ENCODE data around the gene LBHD1. TPM values are rescaled to one million over a fixed set of nuclear protein-coding genes. Genes with fewer than 3 reads are reported as not detected.

Gene LBHD1
- total and polyA plus RNA-seq, 2 of the 4 experiments (the other 2 are of a cell fraction) = 1.6 to 4.0 TPM

DNA sequence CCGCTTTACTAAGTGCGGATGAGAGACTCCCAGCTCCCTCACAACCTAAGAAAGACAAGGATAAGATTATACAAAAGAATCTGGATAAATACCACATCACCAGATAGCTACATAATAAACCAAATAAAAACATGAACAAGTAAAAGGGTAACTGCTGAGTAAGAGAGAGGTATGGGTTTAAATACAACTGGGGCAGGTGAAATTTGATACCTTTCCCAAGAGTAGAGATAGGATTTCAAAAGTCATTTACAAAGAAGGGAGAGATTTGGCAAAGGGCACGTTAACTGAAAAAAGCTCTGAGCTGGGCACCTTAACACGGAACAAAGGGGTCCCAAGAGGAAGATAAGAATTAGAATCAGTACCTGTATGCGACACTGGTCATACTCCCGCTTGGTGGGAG, 5.1 kb upstream of the LBHD1 start:
- Histone ChIP-seq H3K14ac (replicated peaks; ENCODE audit: low read depth, low read length) (no peak overlapping the region), H3K4me1 (ENCODE audit: control insufficient read depth, insufficient read depth, low read length) (peaks cover 10% of the 10 kb centered on the region), H3K56ac (ENCODE audit: extremely low read depth, insufficient read depth, low read length) (no peak overlapping the region), H4K20me1 (ENCODE audit: insufficient read depth, low read length) (no peaks in the 10 kb centered on the region), H3K27me3 (ENCODE audit: control insufficient read depth, insufficient read depth, low read length) (no peaks in the 10 kb centered on the region), H2BK5ac (ENCODE audit: low read depth, low read length, poor library complexity, severe bottlenecking) (no peak overlapping the region), H3K27ac (ENCODE audit: insufficient read depth, low read length) (no peak overlapping the region), H3K9ac (ENCODE audit: low read depth, low read length) (no peak overlapping the region), H3K4ac (ENCODE audit: low read depth, low read length) (no peak overlapping the region), H3K4me3 (ENCODE audit: insufficient read depth, low read depth, low read length) (no peak overlapping the region), H2BK20ac (ENCODE audit: low read depth, low read length) (no peak overlapping the region), H3K9me1 (ENCODE audit: insufficient read depth, low read length) (peaks cover 4% of the 10 kb centered on the region; the same call in 1 of the 2 replicates), H2AFZ (replicated peaks; ENCODE audit: low read length, poor library complexity) (no peak overlapping the region), H3K9me3 (ENCODE audit: control insufficient read depth, insufficient read depth, low read length) (no peaks in the 10 kb centered on the region), H3K23ac (ENCODE audit: low read depth, low read length) (no peak overlapping the region), H2BK120ac (ENCODE audit: low read depth, low read length) (no peak overlapping the region), H3K18ac (ENCODE audit: low read depth, low read length) (no peak overlapping the region), H3K36me3 (ENCODE audit: control insufficient read depth, insufficient read depth, low read length) (peaks cover 19% of the 10 kb centered on the region), H2AK5ac (ENCODE audit: low read depth, low read length) (no peak overlapping the region), H2AK9ac (replicated peaks; ENCODE audit: low read depth, low read length, poor library complexity) (no peak overlapping the region), H2BK15ac (ENCODE audit: low read depth, low read length) (no peak overlapping the region), H4K8ac (ENCODE audit: low read depth in 2 of 2, low read length in 2 of 2) (no peak overlapping the region), H3K79me1 (ENCODE audit: low read depth in 1 of 2, low read length in 2 of 2) (peaks cover 14 to 41% of the 10 kb centered on the region in 2 experiments; a peak in 3 of 4 replicates), H3K4me2 (ENCODE audit: low read depth, low read length) (no peak overlapping the region), H4K91ac (ENCODE audit: insufficient read depth, low read depth, low read length) (no peak overlapping the region), H4K5ac (ENCODE audit: low read depth, low read length) (no peak overlapping the region)
- no peak for TF ChIP-seq SMC3 (IDR thresholded peaks at IDR 0.05; ENCODE audit: low read depth, low read length)
- no peak for TF ChIP-seq FOS (IDR thresholded peaks at IDR 0.05; ENCODE audit: low read depth, low read length)
- no peak for TF ChIP-seq CTCF (conservative IDR thresholded peaks at IDR 0.05; ENCODE audit: low read depth, low read length)
- in situ Hi-C loops (cut with MboI; ENCODE audit: low sequenced_read_pairs) (no loop called here), intact Hi-C loops (cut with micrococcal nuclease) (no loop called here), dilution Hi-C loops (cut with HindIII; ENCODE audit: low sequenced_read_pairs, unreplicated experiment) (no loop called here)
- ChIA-PET POLR2A (ENCODE audit: unreplicated experiment) (no interaction called here), CTCF (no interaction called here)
- no peak for ATAC-seq (ENCODE audit: low read depth)
- WGBS, 2 experiments (ENCODE audit: extremely low coverage in 2 of 2, insufficient read length in 1 of 2) = no CpG with 5 or more reads among the region's 6 CpGs
- no TSS peak for BruUV-seq (replicated peaks)
- DNase-seq = no peak
